Upper lobe of left lung (tissue), 6 donors: ENCODE measurements around the gene ADAMTS14. TPM values are rescaled to one million over a fixed set of nuclear protein-coding genes. Genes with fewer than 3 reads are reported as not detected.
"Not testable (repeated sequence)": the region's sequence is repeated elsewhere in the genome, so short reads cannot be mapped to it uniquely, and the experiment has no call there.

Source experiments
- ATAC-seq, 2 donors: fragments of 200-7000 bp; cut with Tn5 transposase; one replicate each; pipeline ENCODE4 v1.9.1; 2022; ENCODE audit warnings: mild to moderate bottlenecking in 2 of 2, moderate library complexity in 2 of 2; ENCODE audit not compliant: low FRiP score in 2 of 2
- DNase-seq, 2 donors: peaks; one replicate each; pipeline ENCODE4 v3.0.0-alpha.2; 2019 to 2020
- H3K27ac ChIP-seq, 4 donors: fragments of 200-600 bp; sonication (generic); one replicate each; pipeline ENCODE4 v1.5.1; 2016 to 2019
- H3K27me3 ChIP-seq, 4 donors: fragments of 200-600 bp; sonication (generic); one replicate each; pipeline ENCODE4 v1.5.1; 2017 to 2019
- H3K36me3 ChIP-seq, 4 donors: fragments of 200-600 bp; sonication (generic); one replicate each; pipeline ENCODE4 v1.5.1; 2016 to 2019
- H3K4me1 ChIP-seq, 4 donors: fragments of 200-600 bp; sonication (generic); one replicate each; pipeline ENCODE4 v1.5.1; 2018 to 2019
- H3K4me3 ChIP-seq, 4 donors: fragments of 200-600 bp; sonication (generic); one replicate each; pipeline ENCODE4 v1.5.1; 2017 to 2019; ENCODE audit warnings: mild to moderate bottlenecking in 2 of 4, moderate library complexity in 1 of 4
- H3K9me3 ChIP-seq, 4 donors: fragments of 200-600 bp; sonication (generic); one replicate each; pipeline ENCODE4 v1.5.1; 2018 to 2019
- EP300 ChIP-seq, 4 donors: sonication (generic); formaldehyde crosslinking; IDR thresholded peaks; one replicate each; pipeline ENCODE4 v1.5.1; 2017; ENCODE audit warnings: antibody characterized with exemption in 4 of 4, control low read depth in 2 of 4
- POLR2A ChIP-seq, 4 donors: fragments of 450-650 bp; IDR thresholded peaks; one replicate each; pipeline ENCODE4 v1.5.1; 2016 to 2017; ENCODE audit warnings: antibody characterized with exemption in 4 of 4, mild to moderate bottlenecking in 2 of 4
- POLR2AphosphoS5 ChIP-seq, 2 donors: sonication (generic); formaldehyde crosslinking; IDR thresholded peaks; one replicate each; pipeline ENCODE4 v1.5.1; 2017; ENCODE audit warnings: antibody characterized with exemption in 2 of 2
- WGBS, 2 donors: methylation state at CpG; one replicate each; pipeline ENCODE4 v1.1.5; 2017 to 2018; 5-methylcytosine and 5-hydroxymethylcytosine counted together
- total RNA-seq, 6 donors: library from RNA; depleted of rRNA in 4 of 6; stranded (reverse); fragments of >200 nt in 4 of 6; gene quantifications; one replicate each; pipeline versions ENCODE4 v1.1.0 to v1.2.1, GENCODE V29; 2016 to 2021
- TF ChIP-seq, protein P1 (sequence below), 6 experiments: fragments of 450-650 bp in 4 of 6; fragments of 200-600 bp in 2 of 6; sonication (generic) in 2 of 6; IDR thresholded peaks; one replicate each; pipeline ENCODE4 v1.5.1; 2016 to 2019; ENCODE audit warnings: antibody characterized with exemption in 6 of 6
- donor health status: DM: no; HTN: no; CAD: no; lungs with moderate emphysema.
- donor health status: DM: no; HTN: yes; CAD: no; lungs with severe emphysema.

The ADAMTS14 gene
- total RNA-seq, 6 donors from 2014 or later, result 0.15 to 3.1 (median 0.45) TPM

DNA sequence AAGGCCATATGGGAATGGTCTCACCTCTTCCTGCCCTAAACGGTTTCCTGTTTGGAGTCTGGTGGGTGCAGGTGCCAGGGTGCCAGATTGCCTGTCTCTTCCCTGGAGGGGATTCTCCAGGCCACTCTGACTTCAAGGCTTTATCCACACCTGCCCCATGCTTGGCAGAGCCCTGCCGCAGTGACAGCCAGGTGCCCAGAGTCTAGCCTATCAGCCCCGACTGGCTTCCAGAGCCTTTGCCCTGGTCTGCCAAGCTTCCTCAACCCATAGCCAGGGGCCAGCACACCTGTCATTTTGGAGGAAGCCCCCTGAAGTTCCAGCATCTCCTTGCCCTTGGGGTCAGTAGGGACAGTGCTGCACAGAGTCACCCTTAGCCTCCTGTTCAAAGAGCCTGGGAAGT, 91.3 kb downstream of the ADAMTS14 start:
- Histone ChIP-seq H3K4me1 (no peaks in the 10 kb centered on the region), H3K36me3 (no peaks in the 10 kb centered on the region), H3K9me3 (peaks cover 0 to 6% (median 0%) of the 10 kb centered on the region in 4 donors), H3K27me3 (no peaks in the 10 kb centered on the region), H3K4me3 (no peak overlapping the region), H3K27ac (no peak overlapping the region)
- ATAC-seq (no peak), DNase-seq (no peak)
- WGBS, 2 donors, result 62 to 69% methylated on average over 3 of the region's 3 CpGs
- TF ChIP-seq, protein P1, sequence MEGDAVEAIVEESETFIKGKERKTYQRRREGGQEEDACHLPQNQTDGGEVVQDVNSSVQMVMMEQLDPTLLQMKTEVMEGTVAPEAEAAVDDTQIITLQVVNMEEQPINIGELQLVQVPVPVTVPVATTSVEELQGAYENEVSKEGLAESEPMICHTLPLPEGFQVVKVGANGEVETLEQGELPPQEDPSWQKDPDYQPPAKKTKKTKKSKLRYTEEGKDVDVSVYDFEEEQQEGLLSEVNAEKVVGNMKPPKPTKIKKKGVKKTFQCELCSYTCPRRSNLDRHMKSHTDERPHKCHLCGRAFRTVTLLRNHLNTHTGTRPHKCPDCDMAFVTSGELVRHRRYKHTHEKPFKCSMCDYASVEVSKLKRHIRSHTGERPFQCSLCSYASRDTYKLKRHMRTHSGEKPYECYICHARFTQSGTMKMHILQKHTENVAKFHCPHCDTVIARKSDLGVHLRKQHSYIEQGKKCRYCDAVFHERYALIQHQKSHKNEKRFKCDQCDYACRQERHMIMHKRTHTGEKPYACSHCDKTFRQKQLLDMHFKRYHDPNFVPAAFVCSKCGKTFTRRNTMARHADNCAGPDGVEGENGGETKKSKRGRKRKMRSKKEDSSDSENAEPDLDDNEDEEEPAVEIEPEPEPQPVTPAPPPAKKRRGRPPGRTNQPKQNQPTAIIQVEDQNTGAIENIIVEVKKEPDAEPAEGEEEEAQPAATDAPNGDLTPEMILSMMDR (IDR thresholded peaks at IDR 0.05), result no peak
- TF ChIP-seq POLR2A (IDR thresholded peaks at IDR 0.05) (no peak), EP300 (IDR thresholded peaks at IDR 0.05) (no peak), POLR2AphosphoS5 (IDR thresholded peaks at IDR 0.05) (no peak)

DNA sequence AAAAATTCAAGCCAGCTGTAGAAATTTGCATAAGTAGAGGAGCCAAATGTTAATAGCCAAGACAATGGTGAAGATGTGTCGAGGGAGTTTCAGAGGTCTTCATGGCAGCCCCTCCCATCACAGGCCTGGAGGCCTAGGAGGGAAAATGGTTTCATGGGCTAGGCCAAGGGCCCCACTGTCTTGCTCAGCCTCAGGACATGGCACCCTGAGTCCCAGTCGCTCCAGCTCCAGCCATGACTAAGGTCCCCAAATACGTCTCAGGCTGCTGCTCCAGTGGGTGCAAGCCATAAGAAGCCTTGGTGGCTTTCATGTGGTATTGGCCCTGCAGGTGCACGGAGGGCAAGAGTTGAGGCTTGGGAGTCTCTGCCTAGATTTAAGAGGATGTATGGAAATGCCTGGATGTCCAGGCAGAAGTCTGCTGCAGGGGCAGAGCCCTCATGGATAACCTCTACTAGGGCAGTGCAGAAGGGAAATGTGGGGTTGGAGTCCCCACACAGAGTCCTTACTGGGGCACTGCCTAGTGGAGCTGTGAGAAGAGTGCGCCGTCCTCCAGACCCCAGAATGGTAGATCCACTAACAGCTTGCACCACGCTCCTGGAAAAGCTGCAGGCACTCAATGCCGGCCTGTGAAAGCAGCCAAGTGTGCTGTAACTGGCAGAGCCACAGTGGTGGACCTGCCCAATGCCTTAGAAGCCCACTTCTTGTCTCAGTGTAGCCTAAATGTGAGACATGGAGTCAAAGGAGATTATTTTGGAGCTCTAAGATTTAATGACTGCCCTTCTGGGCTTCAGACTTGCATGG, 93.7 kb downstream of the ADAMTS14 start:
- TF ChIP-seq POLR2A (IDR thresholded peaks at IDR 0.05) (no peak), EP300 (IDR thresholded peaks at IDR 0.05) (no peak), POLR2AphosphoS5 (IDR thresholded peaks at IDR 0.05) (no peak)
- TF ChIP-seq, protein P1 (IDR thresholded peaks at IDR 0.05), result no peak
- H3K4me3 ChIP-seq, result no peak overlapping the region
- 94% methylated on average over 6 to 8 of the region's 8 CpGs for WGBS, 2 donors
- H3K4me1 ChIP-seq, result no peaks in the 10 kb centered on the region
- no peaks in the 10 kb centered on the region for H3K27me3 ChIP-seq
- H3K9me3 ChIP-seq, result peaks cover 0 to 6% (median 0%) of the 10 kb centered on the region in 4 donors
- no peak overlapping the region for H3K27ac ChIP-seq
- DNase-seq (peak in 1 of 2 donors; percentile 6), ATAC-seq (no peak)
- H3K36me3 ChIP-seq, result no peaks in the 10 kb centered on the region

DNA sequence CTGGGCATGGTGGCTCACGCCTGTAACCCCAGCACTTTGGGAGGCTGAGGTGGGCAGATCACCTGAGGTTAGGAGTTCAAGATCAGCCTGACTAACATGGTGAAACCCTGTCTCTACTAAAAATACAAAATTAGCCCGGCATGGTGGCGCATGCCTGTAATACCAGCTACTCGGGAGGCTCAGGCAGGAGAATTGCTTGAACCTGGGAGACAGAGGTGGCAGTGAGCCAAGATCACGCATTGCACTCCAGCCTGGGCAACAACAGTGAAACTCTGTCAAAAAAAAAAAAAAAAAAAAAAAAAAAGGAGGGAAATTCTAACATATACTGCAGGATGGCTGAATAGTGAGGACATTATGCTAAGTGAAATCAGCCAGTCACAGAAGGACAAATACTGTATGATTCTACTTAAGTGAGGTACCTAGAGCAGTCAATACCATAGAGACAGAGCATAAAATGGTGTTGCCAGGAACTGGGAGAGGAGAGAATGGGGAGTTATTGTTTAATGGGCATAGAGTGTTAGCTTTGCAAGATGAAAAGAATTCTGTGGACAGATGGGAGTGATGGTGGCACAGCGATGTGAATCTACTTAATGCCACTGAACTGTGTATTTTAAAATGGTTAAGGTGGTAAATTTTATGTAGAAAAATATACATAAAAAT, 95.8 kb downstream of the ADAMTS14 start:
- H3K9me3 ChIP-seq, H3K4me1 ChIP-seq, H3K27me3 ChIP-seq, ATAC-seq, H3K27ac ChIP-seq, H3K36me3 ChIP-seq, H3K4me3 ChIP-seq: not testable (repeated sequence)
- peak in 1 of 2 donors; percentile 10 for DNase-seq
- WGBS, 2 donors, result 71 to 72% methylated on average over 6 of the region's 6 CpGs

DNA sequence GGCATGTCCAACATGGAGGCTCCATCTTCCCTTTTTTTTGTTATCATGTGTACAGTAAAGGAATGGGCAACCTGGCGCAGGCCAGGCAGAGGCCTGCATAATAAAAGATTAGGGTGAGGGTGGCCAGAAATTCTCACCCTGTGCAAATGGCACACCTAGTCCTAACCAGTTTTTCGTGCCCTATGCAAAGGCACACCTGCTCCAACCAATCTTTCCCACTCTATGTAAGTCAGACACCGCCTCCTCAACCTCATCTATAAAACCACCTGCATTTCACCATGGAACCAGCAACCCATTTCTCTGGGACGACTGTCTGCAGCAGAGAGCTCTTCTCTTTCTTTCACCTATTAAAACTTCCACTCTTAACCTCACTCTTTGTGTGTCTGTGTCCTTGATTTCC, 96.8 kb downstream of the ADAMTS14 start:
- 66 to 90% methylated on average over 4 of the region's 4 CpGs for WGBS, 2 donors
- no peak overlapping the region for H3K4me3 ChIP-seq
- ATAC-seq, result no peak
- H3K36me3 ChIP-seq, result no peaks in the 10 kb centered on the region
- DNase-seq, result no peak
- H3K9me3 ChIP-seq, result peaks cover 0 to 6% (median 0%) of the 10 kb centered on the region in 4 donors
- H3K27ac ChIP-seq, result no peak overlapping the region
- H3K4me1 ChIP-seq, result no peaks in the 10 kb centered on the region
- TF ChIP-seq EP300 (IDR thresholded peaks at IDR 0.05), result no peak
- TF ChIP-seq, protein P1 (IDR thresholded peaks at IDR 0.05), result no peak
- no peak for TF ChIP-seq POLR2A (IDR thresholded peaks at IDR 0.05)
- TF ChIP-seq POLR2AphosphoS5 (IDR thresholded peaks at IDR 0.05), result no peak
- no peaks in the 10 kb centered on the region for H3K27me3 ChIP-seq

DNA sequence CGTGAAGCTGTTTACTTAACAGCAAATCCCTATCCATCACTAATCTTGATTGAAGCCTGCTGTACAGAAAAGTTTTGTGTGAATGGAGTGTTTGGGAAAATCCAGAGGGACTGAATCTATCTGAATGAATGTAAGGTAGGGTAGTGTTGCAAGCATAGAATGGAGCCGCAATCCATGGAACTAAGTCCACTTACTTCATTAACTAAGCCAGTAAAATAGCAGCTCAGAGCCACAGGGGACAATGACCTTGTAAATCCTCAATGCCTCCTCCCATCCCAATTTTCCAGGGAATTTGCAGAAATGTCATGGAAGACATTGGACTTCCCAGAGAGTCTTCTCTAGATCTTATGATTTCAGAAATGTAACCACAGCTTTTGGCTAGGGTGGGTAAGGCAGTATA, 97.7 kb downstream of the ADAMTS14 start:
- no peak overlapping the region for H3K4me3 ChIP-seq
- WGBS, 2 donors, result 71 to 72% methylated on average over 2 of the region's 2 CpGs
- no peak for ATAC-seq
- peaks cover 0 to 6% (median 0%) of the 10 kb centered on the region in 4 donors for H3K9me3 ChIP-seq
- H3K27me3 ChIP-seq, result no peaks in the 10 kb centered on the region
- H3K4me1 ChIP-seq, result no peaks in the 10 kb centered on the region
- no peak overlapping the region for H3K27ac ChIP-seq
- TF ChIP-seq, protein P1 (IDR thresholded peaks at IDR 0.05), result no peak
- TF ChIP-seq EP300 (IDR thresholded peaks at IDR 0.05), result no peak
- TF ChIP-seq POLR2AphosphoS5 (IDR thresholded peaks at IDR 0.05), result no peak
- TF ChIP-seq POLR2A (IDR thresholded peaks at IDR 0.05), result no peak
- DNase-seq, result no peak
- H3K36me3 ChIP-seq, result no peaks in the 10 kb centered on the region

DNA sequence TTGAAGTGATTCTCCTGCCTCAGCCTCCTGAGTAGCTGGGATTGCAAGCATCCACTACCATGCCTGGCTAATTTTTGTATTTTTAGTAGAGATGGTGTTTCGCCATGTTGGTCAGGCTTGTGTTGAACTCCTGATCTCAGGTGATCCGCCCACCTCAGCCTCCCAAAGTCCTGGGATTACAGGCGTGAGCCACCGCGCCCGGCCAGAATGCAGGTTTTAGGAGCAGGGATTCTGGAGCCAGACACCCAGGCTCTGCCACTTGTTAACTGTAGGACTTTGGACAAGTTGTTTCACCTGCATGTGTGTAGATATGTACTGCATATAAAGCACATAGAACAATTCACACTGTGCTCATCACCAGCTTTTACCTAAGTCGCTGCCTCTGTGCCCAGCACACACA, 98.2 kb downstream of the ADAMTS14 start:
- not testable (repeated sequence) for ATAC-seq, H3K4me1 ChIP-seq, H3K27me3 ChIP-seq, H3K27ac ChIP-seq, H3K36me3 ChIP-seq, H3K4me3 ChIP-seq, H3K9me3 ChIP-seq
- DNase-seq, result peak in 1 of 2 donors; percentile 22
- 85 to 93% methylated on average over 6 to 7 of the region's 7 CpGs for WGBS, 2 donors
